Thyroid gland (tissue), 4 donors: ENCODE results near the gene RCOR1. TPM values are rescaled to one million over a fixed set of nuclear protein-coding genes. Genes with fewer than 3 reads are reported as not detected.

ENCODE experiments used
- DNase-seq, 2 donors: peaks; one replicate each; pipeline ENCODE4 v3.0.0-alpha.2; 2019
- H3K27ac ChIP-seq, 3 donors: fragments of 200-600 bp; sonication (generic); 1 replicate in 2 of 3; 2 replicates in 1 of 3; pipeline ENCODE4 v1.5.1; 2016 to 2019; ENCODE audit warnings: mild to moderate bottlenecking in 1 of 3, moderate library complexity in 1 of 3
- H3K27me3 ChIP-seq: fragments of 200-600 bp; sonication (generic); one replicate; pipeline ENCODE4 v1.5.1; 2019
- H3K36me3 ChIP-seq, 2 donors: fragments of 200-600 bp; sonication (generic); one replicate each; pipeline ENCODE4 v1.5.1; 2016 to 2019
- H3K4me1 ChIP-seq, 2 donors: fragments of 200-600 bp; sonication (generic); one replicate each; pipeline ENCODE4 v1.5.1; 2017 to 2019
- H3K4me3 ChIP-seq, 3 donors: fragments of 200-600 bp; sonication (generic); replicated peaks in 1 of 3; 1 replicate in 2 of 3; 2 replicates in 1 of 3; pipeline ENCODE4 v1.5.1; 2016; ENCODE audit warnings: mild to moderate bottlenecking in 1 of 3
- H3K9me3 ChIP-seq: fragments of 200-600 bp; sonication (generic); one replicate; pipeline ENCODE4 v1.5.1; 2017
- CTCF ChIP-seq, 6 experiments: fragments of 200-600 bp in 3 of 6; fragments of 450-650 bp in 3 of 6; sonication (generic) in 3 of 6; IDR thresholded peaks; one replicate each; pipeline ENCODE4 v1.5.1; 2016 to 2019; ENCODE audit warnings: antibody characterized with exemption in 6 of 6, mild to moderate bottlenecking in 2 of 6, inconsistent platforms in 1 of 6, moderate library complexity in 1 of 6
- POLR2A ChIP-seq, 2 donors: fragments of 450-650 bp; IDR thresholded peaks; one replicate each; pipeline ENCODE4 v1.6.1; 2017; ENCODE audit warnings: antibody characterized with exemption in 2 of 2, mild to moderate bottlenecking in 2 of 2, moderate library complexity in 1 of 2
- WGBS, 2 donors: methylation state at CpG; one replicate each; pipeline ENCODE4 v1.1.5; 2017; 5-methylcytosine and 5-hydroxymethylcytosine counted together
- intact Hi-C: fragments of 100-400 bp; cut with DNase I; formaldehyde crosslinking; loops from one replicate; pipeline ENCODE4 v1.15.1; 2023
- total RNA-seq, 4 donors: library from RNA; depleted of rRNA; stranded (reverse); fragments of >200 nt; gene quantifications; one replicate each; pipeline ENCODE4 v1.2.3, GENCODE V29; 2016

Gene RCOR1
- total RNA-seq, 4 donors from 2014 or later: 9.4 to 14.2 (median 11.3) TPM

- WGBS, 2 donors: 93 to 94% methylated on average over 12 to 13 of the region's 13 CpGs
- no peak overlapping the region for H3K4me3 ChIP-seq
- H3K36me3 ChIP-seq: peaks cover 2 to 6% of the 10 kb centered on the region in 2 donors
- H3K27me3 ChIP-seq: no peaks in the 10 kb centered on the region
- H3K9me3 ChIP-seq: no peaks in the 10 kb centered on the region
- no peaks in the 10 kb centered on the region for H3K4me1 ChIP-seq
- no peak overlapping the region for H3K27ac ChIP-seq
- intact Hi-C loops: no loop called here
- TF ChIP-seq CTCF (IDR thresholded peaks at IDR 0.05) (no peak), POLR2A (IDR thresholded peaks at IDR 0.05) (no peak)
- no peak for DNase-seq
Observed at GRCh38 chr14:102731871-102732800, 139.7 kb downstream of the RCOR1 start.

- Histone ChIP-seq H3K9me3 (no peaks in the 10 kb centered on the region), H3K27ac (no peak overlapping the region), H3K4me1 (no peaks in the 10 kb centered on the region), H3K36me3 (no peaks in the 10 kb centered on the region), H3K27me3 (no peaks in the 10 kb centered on the region), H3K4me3 (no peak overlapping the region)
- DNase-seq: no peak
- WGBS, 2 donors: 98% methylated on average over 10 of the region's 10 CpGs
- intact Hi-C loops: no loop called here
- TF ChIP-seq POLR2A (IDR thresholded peaks at IDR 0.05) (no peak), CTCF (IDR thresholded peaks at IDR 0.05) (no peak)
Observed at GRCh38 chr14:102732924-102733323, 140.5 kb downstream of the RCOR1 start.

- no peaks in the 10 kb centered on the region for H3K4me1 ChIP-seq
- H3K9me3 ChIP-seq: no peaks in the 10 kb centered on the region
- H3K36me3 ChIP-seq: no peaks in the 10 kb centered on the region
- H3K4me3 ChIP-seq: no peak overlapping the region
- H3K27ac ChIP-seq: no peak overlapping the region
- WGBS, 2 donors: 89 to 93% methylated on average over 11 of the region's 11 CpGs
- no peak for DNase-seq
- no peaks in the 10 kb centered on the region for H3K27me3 ChIP-seq
- intact Hi-C loops: no loop called here
- TF ChIP-seq POLR2A (IDR thresholded peaks at IDR 0.05): no peak
- no peak for TF ChIP-seq CTCF (IDR thresholded peaks at IDR 0.05)
Observed at GRCh38 chr14:102733326-102733725, 140.9 kb downstream of the RCOR1 start.

GRCh38 chr14:102734436-102734835 lies 142.0 kb downstream of the RCOR1 start:
- Histone ChIP-seq H3K9me3 (no peaks in the 10 kb centered on the region), H3K27ac (no peak overlapping the region), H3K27me3 (no peaks in the 10 kb centered on the region), H3K4me1 (no peaks in the 10 kb centered on the region), H3K36me3 (no peaks in the 10 kb centered on the region), H3K4me3 (no peak overlapping the region)
- 95 to 98% methylated on average over 12 of the region's 12 CpGs for WGBS, 2 donors
- no peak for TF ChIP-seq CTCF (IDR thresholded peaks at IDR 0.05)
- TF ChIP-seq POLR2A (IDR thresholded peaks at IDR 0.05): no peak
- intact Hi-C loops: no loop called here
- DNase-seq: no peak

GRCh38 chr14:102736956-102737355 lies 144.5 kb downstream of the RCOR1 start:
- 93 to 100% methylated on average over 1 to 3 of the region's 3 CpGs for WGBS, 2 donors
- no peak for DNase-seq
- H3K4me1 ChIP-seq: no peaks in the 10 kb centered on the region
- no peaks in the 10 kb centered on the region for H3K27me3 ChIP-seq
- intact Hi-C loops: no loop called here
- H3K36me3 ChIP-seq: no peaks in the 10 kb centered on the region
- no peak overlapping the region for H3K27ac ChIP-seq
- H3K9me3 ChIP-seq: no peaks in the 10 kb centered on the region
- TF ChIP-seq POLR2A (IDR thresholded peaks at IDR 0.05): no peak
- TF ChIP-seq CTCF (IDR thresholded peaks at IDR 0.05): no peak
- no peak overlapping the region for H3K4me3 ChIP-seq
